GM12874 (cell line): ENCODE results near the gene EIF5A.

Source experiments
- CTCF ChIP-seq: IDR thresholded peaks from 2 replicates; pipeline ENCODE4 v1.5.1; 2011; ENCODE audit warnings: low read depth, mild to moderate bottlenecking, control low read depth, low read length, moderate library complexity; ENCODE audit not compliant: insufficient read depth

Gene EIF5A

GRCh38 chr17:7352503-7352889 lies 45.1 kb downstream of the EIF5A start:
- TF ChIP-seq CTCF, result peak; percentile 50; the same call in 1 of the 2 replicates

GRCh38 chr17:7352910-7353635 lies 45.6 kb downstream of the EIF5A start:
- TF ChIP-seq CTCF, result no peak

- TF ChIP-seq CTCF, result no peak
These were observed 46.9 kb downstream of the EIF5A start for GRCh38 chr17:7354262-7354843.

- TF ChIP-seq CTCF, result no peak
These were observed 47.6 kb downstream of the EIF5A start, which contains the start of gene TMEM95 for GRCh38 chr17:7355053-7355452. TMEM95 (plus strand) TSS chr17:7355156; CDS start chr17:7355205, 49 bp downstream.

GRCh38 chr17:7355573-7355972 lies 48.1 kb downstream of the EIF5A start:
- no peak for TF ChIP-seq CTCF

GRCh38 chr17:7356072-7356549 lies 48.7 kb downstream of the EIF5A start:
- TF ChIP-seq CTCF, result peak; percentile 97

- no peak for TF ChIP-seq CTCF
These were observed 49.3 kb downstream of the EIF5A start for GRCh38 chr17:7356756-7357155.
